Measurements from ENCODE around the gene SASH1.

GRCh38 chr6:148346681-148347440 is 4.2 kb downstream of the SASH1 start:
- no peak for TF ChIP-seq CTCF (IDR thresholded peaks at IDR 0.05)
- no peak for TF ChIP-seq POLR2A (IDR thresholded peaks at IDR 0.05)

All from esophagus squamous epithelium (tissue), 4 donors.